ENCODE data around the gene OAS2. TPM values are rescaled to one million over a fixed set of nuclear protein-coding genes. Genes with fewer than 3 reads are reported as not detected.

Gene OAS2
- total and polyA plus RNA-seq, 9 of the 15 experiments (the other 6 are each of a cell fraction or from before 2014, with no cell fraction given) = 0.13 to 0.85 TPM; not detected in 7

DNA sequence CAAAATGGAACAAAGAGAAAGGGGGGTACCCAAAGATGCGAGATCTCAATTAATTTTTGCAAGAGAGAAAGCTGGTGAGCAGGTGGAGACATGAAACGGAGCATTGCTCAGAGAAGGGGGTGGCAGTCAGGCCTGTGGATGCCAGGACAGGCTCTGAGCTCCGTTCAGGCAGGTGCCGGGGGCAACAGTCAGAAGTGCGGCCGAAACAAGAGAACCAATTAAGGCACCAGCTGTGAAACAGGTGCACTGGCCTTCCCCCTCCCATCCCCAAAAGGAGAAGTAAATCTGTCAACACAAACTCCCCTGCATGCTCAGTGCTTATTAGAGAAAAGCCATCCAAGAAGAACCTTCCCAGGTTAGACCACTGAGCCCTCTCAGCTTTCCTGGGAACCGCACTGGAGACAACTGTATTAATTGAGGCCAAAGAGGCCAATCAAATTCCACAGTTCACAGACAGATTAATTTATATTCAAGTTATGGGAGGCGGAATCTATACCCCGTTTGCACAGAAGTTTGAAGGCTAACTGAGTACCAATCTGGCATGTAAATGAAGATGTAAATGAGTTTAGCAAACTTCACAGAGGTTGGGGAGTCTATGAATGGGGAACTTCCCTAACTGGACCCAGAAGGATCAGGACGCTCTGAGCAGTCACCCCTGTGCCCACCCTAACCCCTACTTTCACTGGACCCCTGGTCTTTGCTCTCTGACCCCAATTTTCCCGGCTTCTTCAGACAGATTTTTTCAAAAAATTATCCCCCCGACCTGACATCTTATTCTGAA lies 20.9 kb downstream of the OAS2 start:
- in situ Hi-C loops (cut with MboI) = no loop called here
- Histone ChIP-seq H2AFZ (ENCODE audit: low read depth, low read length) (no peak overlapping the region), H4K20me1 (replicated peaks; ENCODE audit: control insufficient read depth, insufficient read depth, low read length) (peaks cover 3% of the 10 kb centered on the region; the same call in 1 of the 2 replicates), H3K9me1 (ENCODE audit: control insufficient read depth, insufficient read depth, low read length) (no peaks in the 10 kb centered on the region), H3K79me2 (ENCODE audit: control insufficient read depth, insufficient read depth, low read length) (no peaks in the 10 kb centered on the region), H3K27ac (ENCODE audit: extremely low read depth, low read depth, low read length) (no peak overlapping the region), H3K4me1 (replicated peaks in 1 of 2; ENCODE audit: control insufficient read depth in 2 of 2, insufficient read depth in 2 of 2, low read length in 2 of 2) (no peaks in the 10 kb centered on the region), H3K27me3 (ENCODE audit: control insufficient read depth in 2 of 2, insufficient read depth in 2 of 2, low read length in 2 of 2) (peaks cover 0 to 14% of the 10 kb centered on the region in 2 experiments; a peak in 3 of 5 replicates), H3K36me3 (ENCODE audit: control insufficient read depth, insufficient read depth, low read length) (no peaks in the 10 kb centered on the region), H3K4me2 (ENCODE audit: insufficient read depth, low read length) (no peak overlapping the region), H3K4me3 (no peak overlapping the region), H3K9me3 (replicated peaks; ENCODE audit: control insufficient read depth, insufficient read depth, low read depth, low read length) (no peaks in the 10 kb centered on the region), H3K9ac (ENCODE audit: insufficient read depth in 1 of 2, low read depth in 2 of 2, low read length in 2 of 2) (no peak overlapping the region)
- ChIA-PET POLR2A (no interaction called here), CTCF (ENCODE audit: low intra/inter-chr PET ratio) (no interaction called here)
- BruUV-seq (replicated peaks) = no TSS peak
- WGBS (ENCODE audit: insufficient coverage, low coverage, missing lambda C conversion rate) = 0% methylated on average over 12 of the region's 12 CpGs
- ATAC-seq = no peak
- peak; percentile 14 for TF ChIP-seq MEIS2 (IDR thresholded peaks at IDR 0.05; ENCODE audit: partially characterized antibody)
- TF ChIP-seq MAFG (tag; conservative IDR thresholded peaks at IDR 0.05) = no peak
- DNase-seq (ENCODE audit: extremely low read depth in 1 of 4, low spot score in 3 of 4) = no peak
- FAIRE-seq = no peak
- intact Hi-C loops (cut with micrococcal nuclease) = no loop called here

DNA sequence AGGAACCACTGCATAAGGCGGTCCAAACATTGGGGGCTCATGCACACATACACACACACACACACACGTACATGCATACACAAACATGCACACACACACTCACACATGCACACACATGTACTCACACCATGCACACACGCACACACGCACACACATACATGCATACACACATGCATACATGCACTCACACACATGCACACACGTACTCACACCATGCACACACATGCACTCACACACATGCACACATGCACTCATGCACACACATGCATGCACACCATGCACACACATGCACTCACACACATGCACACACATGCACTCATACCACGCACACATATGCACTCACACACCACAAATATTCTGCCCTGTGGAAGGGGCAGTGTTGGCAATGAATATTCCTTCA lies 22.1 kb downstream of the OAS2 start:
- H3K27me3 ChIP-seq (ENCODE audit: control insufficient read depth in 2 of 2, insufficient read depth in 2 of 2, low read length in 2 of 2) = peaks cover 2 to 21% of the 10 kb centered on the region in 2 experiments; a peak in 3 of 5 replicates
- H3K36me3 ChIP-seq (ENCODE audit: control insufficient read depth, insufficient read depth, low read length) = no peaks in the 10 kb centered on the region
- H3K4me2 ChIP-seq (ENCODE audit: insufficient read depth, low read length) = no peak overlapping the region
- H2AFZ ChIP-seq (ENCODE audit: low read depth, low read length) = no peak overlapping the region
- H4K20me1 ChIP-seq (replicated peaks; ENCODE audit: control insufficient read depth, insufficient read depth, low read length) = peaks cover 3% of the 10 kb centered on the region; the same call in 1 of the 2 replicates
- no peaks in the 10 kb centered on the region for H3K9me3 ChIP-seq (replicated peaks; ENCODE audit: control insufficient read depth, insufficient read depth, low read depth, low read length)
- CTCF ChIA-PET (ENCODE audit: low intra/inter-chr PET ratio) = no interaction called here
- TF ChIP-seq RBM39 (optimal IDR thresholded peaks at IDR 0.05; ENCODE audit: low read depth, low read length) (no peak), ARID2 (IDR thresholded peaks at IDR 0.05) (no peak), CTBP1 (IDR thresholded peaks at IDR 0.05; ENCODE audit: borderline replicate concordance) (no peak)
- no peak overlapping the region for H3K4me3 ChIP-seq
- no peak overlapping the region for H3K27ac ChIP-seq (ENCODE audit: extremely low read depth, low read depth, low read length)
- 0% methylated on average over 6 of the region's 6 CpGs for WGBS (ENCODE audit: insufficient coverage, low coverage, missing lambda C conversion rate)
- DNase-seq (ENCODE audit: extremely low read depth in 1 of 4, low spot score in 3 of 4) = no peak
- no peak overlapping the region for H3K9ac ChIP-seq (ENCODE audit: insufficient read depth in 1 of 2, low read depth in 2 of 2, low read length in 2 of 2)
- no peak for ATAC-seq
- H3K9me1 ChIP-seq (ENCODE audit: control insufficient read depth, insufficient read depth, low read length) = no peaks in the 10 kb centered on the region
- in situ Hi-C loops (cut with MboI) (no loop called here), intact Hi-C loops (cut with micrococcal nuclease) (no loop called here)
- H3K4me1 ChIP-seq (replicated peaks in 1 of 2; ENCODE audit: control insufficient read depth in 2 of 2, insufficient read depth in 2 of 2, low read length in 2 of 2) = no peaks in the 10 kb centered on the region
- no peaks in the 10 kb centered on the region for H3K79me2 ChIP-seq (ENCODE audit: control insufficient read depth, insufficient read depth, low read length)
- POLR2A ChIA-PET = no interaction called here
- FAIRE-seq = no peak
- BruUV-seq (replicated peaks) = no TSS peak
